Erythroblast (primary cell): ENCODE data around the gene RAVER2.

Source experiments
- GATA1 ChIP-seq: IDR thresholded peaks from 2 replicates; pipeline ENCODE4 v1.6.1; 2011; ENCODE audit warnings: low read depth, mild to moderate bottlenecking, control low read depth, low read length, moderate library complexity
- POLR2A ChIP-seq: IDR thresholded peaks from 2 replicates; pipeline ENCODE4 v1.6.1; 2011; ENCODE audit warnings: mild to moderate bottlenecking, low read length

- TF ChIP-seq POLR2A = no peak
- TF ChIP-seq GATA1 = no peak
Observed at GRCh38 chr1:64848136-64848535, 103.3 kb downstream of the RAVER2 start.
